Measurements from ENCODE around the gene TMEM8B. TPM values are rescaled to one million over a fixed set of nuclear protein-coding genes. Genes with fewer than 3 reads are reported as not detected.
A peak's percentile ranks its signal among the peaks of the same experiment; 100 is the strongest.

Gene TMEM8B
- total RNA-seq, 4 donors from 2014 or later = 6.7 to 43.3 (median 14.6) TPM

DNA sequence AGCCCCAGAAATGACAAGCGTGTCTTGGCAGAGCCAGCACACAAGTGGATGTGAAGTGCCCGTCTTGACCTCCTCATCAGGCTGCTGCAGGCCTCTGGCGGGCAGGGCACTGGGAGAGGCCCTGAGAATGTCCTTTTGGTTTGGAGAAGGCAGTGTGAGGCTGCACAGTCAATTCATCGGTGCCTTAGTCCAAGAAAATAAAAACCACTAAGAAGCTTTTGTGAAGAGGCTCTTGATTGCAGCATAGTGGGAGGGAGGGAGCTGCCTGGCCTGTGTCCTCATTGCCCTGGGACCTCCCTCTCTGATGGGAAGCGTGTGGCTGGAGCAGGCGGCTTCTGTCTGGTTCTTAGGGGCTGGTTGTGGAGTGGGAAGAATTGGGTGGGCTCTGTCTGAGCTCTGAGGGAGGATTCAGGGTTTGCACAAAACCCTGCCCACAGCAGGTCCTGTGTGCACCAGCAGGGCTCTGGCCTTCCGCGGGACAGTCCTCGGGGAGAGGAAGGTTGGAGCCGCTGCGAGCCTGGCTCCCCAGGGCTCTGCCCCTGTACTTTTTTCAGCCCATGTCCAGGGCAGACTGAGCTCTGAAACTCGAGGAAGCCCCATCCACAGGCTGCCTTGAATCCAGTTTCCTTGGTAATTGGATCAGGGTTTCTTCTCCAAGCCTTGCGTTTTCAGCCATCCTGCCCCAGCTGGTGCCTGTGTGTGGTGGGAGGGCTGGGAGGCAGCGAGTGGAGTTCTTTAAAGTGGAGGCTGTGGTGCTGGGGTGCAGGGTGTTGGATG, 78.1 kb downstream of the TMEM8B start:
- H3K4me1 ChIP-seq = peaks cover 29 to 47% of the 10 kb centered on the region in 2 donors
- H3K27ac ChIP-seq = peak overlapping the region; percentile 94 to 95
- intact Hi-C loops (cut with DNase I; ENCODE audit: low total_unique reads) = no loop called here
- H3K4me3 ChIP-seq = no peak overlapping the region
- H3K27me3 ChIP-seq = no peaks in the 10 kb centered on the region
- H3K36me3 ChIP-seq = no peaks in the 10 kb centered on the region
- no peaks in the 10 kb centered on the region for H3K9me3 ChIP-seq
- TF ChIP-seq POLR2A (IDR thresholded peaks at IDR 0.05) = peak in 1 of 2 donors; percentile 39
- TF ChIP-seq CTCF (IDR thresholded peaks at IDR 0.05) = no peak
- DNase-seq = peak; percentile 79 to 86

DNA sequence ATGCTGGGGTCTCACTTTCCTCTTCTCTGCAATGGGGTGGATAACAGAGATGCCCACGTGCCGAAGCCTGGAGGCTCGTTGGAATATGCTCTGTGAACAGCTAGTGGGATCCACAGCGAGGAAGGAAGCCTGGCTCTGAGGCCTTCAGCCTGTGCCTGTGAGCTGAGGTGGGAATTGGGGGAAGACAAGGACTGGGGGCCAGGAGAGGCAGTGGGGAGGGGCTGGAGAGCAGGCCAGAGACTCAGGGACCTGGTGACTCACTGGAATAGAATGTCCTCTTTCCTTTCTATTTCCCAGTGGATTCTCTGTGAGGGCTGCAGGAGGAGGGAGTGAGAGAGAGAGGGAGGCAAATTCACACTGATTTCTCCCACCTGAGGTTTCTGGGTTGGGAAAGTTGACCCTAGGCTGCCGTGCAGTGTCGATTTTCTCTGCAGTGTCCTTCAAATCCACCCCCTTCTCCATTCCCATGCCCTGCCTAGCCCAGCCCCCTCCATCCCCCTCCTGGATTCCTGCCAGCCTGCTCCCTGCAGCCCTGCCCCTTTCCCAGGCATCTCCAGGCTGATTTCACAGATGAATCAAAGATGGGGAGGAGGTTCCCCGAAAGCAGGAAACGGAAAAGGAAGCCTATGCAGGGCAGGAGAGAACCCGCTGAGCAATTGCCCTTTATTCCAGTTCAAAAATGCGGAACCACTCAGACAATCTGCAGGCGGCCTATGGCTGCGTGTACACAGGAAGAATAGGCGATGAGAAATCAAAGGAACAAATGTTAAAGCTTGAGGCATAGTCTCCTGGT, 78.9 kb downstream of the TMEM8B start:
- Histone ChIP-seq H3K36me3 (no peaks in the 10 kb centered on the region), H3K27ac (peak overlapping the region; percentile 94 to 95), H3K4me1 (peaks cover 29 to 47% of the 10 kb centered on the region in 2 donors), H3K27me3 (no peaks in the 10 kb centered on the region), H3K9me3 (no peaks in the 10 kb centered on the region), H3K4me3 (no peak overlapping the region)
- TF ChIP-seq POLR2A (IDR thresholded peaks at IDR 0.05) = no peak
- peak in 2 of 4 experiments; percentile 10 to 11 for TF ChIP-seq CTCF (IDR thresholded peaks at IDR 0.05)
- intact Hi-C loops (cut with DNase I; ENCODE audit: low total_unique reads) = no loop called here
- peak; percentile 84 to 88 for DNase-seq

DNA sequence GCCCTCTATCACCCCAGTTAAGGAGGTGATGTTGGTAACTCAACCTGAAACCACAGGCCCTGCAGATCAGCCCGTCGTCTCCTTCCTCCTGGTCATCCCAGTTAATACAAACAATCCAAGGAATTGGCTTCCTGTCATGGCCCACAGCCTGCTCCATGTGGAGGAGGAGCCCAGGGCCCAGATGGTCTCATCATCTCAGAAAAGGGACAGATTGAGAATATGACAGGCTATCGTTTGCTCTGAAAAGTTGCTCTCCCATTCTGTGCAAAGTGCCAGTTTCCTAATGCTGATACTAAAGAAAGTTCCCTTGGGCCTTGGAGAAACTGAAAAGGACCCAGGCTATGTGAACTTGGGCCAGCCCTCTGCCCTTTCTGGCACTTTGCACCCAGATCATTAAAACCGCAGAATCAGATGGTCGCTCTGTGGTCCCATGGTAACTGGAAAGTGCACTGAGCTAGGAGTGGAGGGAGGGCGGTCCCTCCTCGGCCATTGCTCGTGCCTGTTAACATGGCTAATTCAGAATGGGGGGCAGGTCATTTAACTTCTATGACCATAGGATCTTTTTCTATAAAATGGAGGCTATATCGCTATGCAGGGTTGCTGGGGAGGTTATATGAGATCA, 79.6 kb downstream of the TMEM8B start:
- Histone ChIP-seq H3K36me3 (no peaks in the 10 kb centered on the region), H3K27ac (peak overlapping the region; percentile 94 to 95), H3K27me3 (no peaks in the 10 kb centered on the region), H3K4me3 (no peak overlapping the region), H3K9me3 (no peaks in the 10 kb centered on the region), H3K4me1 (peaks cover 29 to 47% of the 10 kb centered on the region in 2 donors)
- TF ChIP-seq POLR2A (IDR thresholded peaks at IDR 0.05) = no peak
- no peak for TF ChIP-seq CTCF (IDR thresholded peaks at IDR 0.05)
- intact Hi-C loops (cut with DNase I; ENCODE audit: low total_unique reads) = no loop called here
- DNase-seq = peak; percentile 56 to 57

- intact Hi-C loops (cut with DNase I; ENCODE audit: low total_unique reads) = no loop called here
- Histone ChIP-seq H3K27ac (peak within 1 kb of the TSS; percentile 94 to 95), H3K9me3 (no peaks in the 10 kb centered on the region), H3K4me1 (peaks cover 29 to 47% of the 10 kb centered on the region in 2 donors), H3K36me3 (no peaks in the 10 kb centered on the region), H3K27me3 (no peaks in the 10 kb centered on the region), H3K4me3 (no peak within 1 kb of the TSS)
- TF ChIP-seq CTCF (IDR thresholded peaks at IDR 0.05) = no peak
- TF ChIP-seq POLR2A (IDR thresholded peaks at IDR 0.05) = no peak
- DNase-seq = no peak
Observed at GRCh38 chr9:35909274-35909673, 80.2 kb downstream of the TMEM8B start, which contains the start of gene SPAAR. TSS of gene SPAAR (plus strand) at chr9:35909490. CDS start at chr9:35910464, 974 bp downstream.
